Right ventricle myocardium inferior (tissue), 1 donor: ENCODE data around the gene SLC1A5. TPM values are rescaled to one million over a fixed set of nuclear protein-coding genes. Genes with fewer than 3 reads are reported as not detected.
"Not testable (repeated sequence)": the region's sequence is repeated elsewhere in the genome, so short reads cannot be mapped to it uniquely, and the experiment has no call there.

ENCODE experiments used
- ATAC-seq: fragments of 200-7000 bp; cut with Tn5 transposase; one replicate; pipeline ENCODE4 v1.9.1; 2020; ENCODE audit warnings: mild to moderate bottlenecking, moderate library complexity
- DNase-seq: peaks from one replicate; pipeline ENCODE4 v3.0.0; 2021; ENCODE audit errors: missing footprints
- intact Hi-C: fragments of 100-400 bp; cut with DNase I; formaldehyde crosslinking; loops from one replicate; pipeline ENCODE4 v1.11.0; 2022
- long read RNA-seq: library from polyadenylated mRNA; unstranded; transcript quantifications from one replicate; pipeline ENCODE4 v2.0.0, GENCODE V29; 2021
- total RNA-seq: library from RNA; stranded (reverse); fragmentation: NEBNext Ultra II Directional; extraction: Animal tissue kit (Norgen Biotek cat#: 25700); gene quantifications from one replicate; pipeline ENCODE4 v1.2.1, GENCODE V29; 2021
- donor health status: DM: no; HTN: yes; CAD: no; lungs with severe emphysema.

Gene SLC1A5
- 10.1 TPM for total RNA-seq
- long read RNA-seq, transcript SLC1A5-203 (8 exons, 2,882 nt): major isoform, 10 of 12 reads
- long read RNA-seq, partial matches to known transcripts: 0 of 12 reads
- long read RNA-seq, other reads (novel, unspliced or antisense): 2 of 12 reads

- intact Hi-C loops: no loop called here
- peak; percentile 89 for ATAC-seq
- DNase-seq: peak; percentile 97
Measured at GRCh38 chr19:46788262-46788967, at the start of gene SLC1A5. Gene SLC1A5, minus strand, starts transcription at chr19:46788594. Its CDS starts 629 bp downstream, at chr19:46787965.

- DNase-seq (no peak), ATAC-seq (no peak)
- intact Hi-C loops: no loop called here
Measured at GRCh38 chr19:46838160-46838559, 49.8 kb upstream of the SLC1A5 start.

DNA sequence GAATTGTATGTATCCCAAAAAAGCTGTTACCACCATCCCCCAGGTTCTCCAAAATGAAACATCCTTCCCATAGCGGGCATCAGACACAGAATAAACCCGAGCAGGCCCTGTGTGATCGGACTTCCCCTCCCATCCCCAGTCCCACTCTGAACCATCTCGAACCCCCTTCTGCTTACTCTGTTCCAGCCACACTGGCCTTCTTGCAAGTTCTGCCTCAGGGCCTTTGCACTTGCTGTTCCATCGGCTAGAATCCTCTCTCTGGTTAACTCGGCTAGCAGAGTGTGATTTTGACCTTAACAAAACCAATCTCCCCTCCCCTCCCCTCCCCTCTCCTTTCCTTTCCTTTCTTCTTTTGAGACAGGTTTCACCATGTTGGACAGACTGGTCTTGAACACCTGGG is 46.6 kb upstream of the SLC1A5 start:
- ATAC-seq: no peak
- no peak for DNase-seq
- intact Hi-C loops: no loop called here

DNA sequence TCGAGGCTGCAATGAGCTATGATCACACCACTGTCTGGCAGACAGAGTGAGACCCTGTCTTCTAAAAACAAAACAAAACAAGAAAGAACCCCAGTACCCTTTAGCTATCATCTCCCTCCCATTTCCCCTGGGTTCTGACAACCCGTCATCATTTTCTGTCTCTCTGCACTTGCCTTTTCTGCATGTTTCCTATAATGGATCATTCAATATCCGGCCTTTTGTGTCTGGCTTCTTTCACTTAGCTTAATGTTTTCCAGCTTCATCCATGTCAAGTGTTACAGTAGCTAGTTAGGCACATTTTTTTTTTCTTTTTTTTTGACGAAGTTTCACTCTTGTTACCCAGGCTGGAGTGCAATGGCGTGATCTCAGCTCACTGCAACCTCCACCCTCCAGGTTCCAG is 45.7 kb upstream of the SLC1A5 start:
- DNase-seq: no peak
- no peak for ATAC-seq
- intact Hi-C loops: no loop called here

- no peak for ATAC-seq
Measured at GRCh38 chr19:46830864-46831263, 42.5 kb upstream of the SLC1A5 start.

DNA sequence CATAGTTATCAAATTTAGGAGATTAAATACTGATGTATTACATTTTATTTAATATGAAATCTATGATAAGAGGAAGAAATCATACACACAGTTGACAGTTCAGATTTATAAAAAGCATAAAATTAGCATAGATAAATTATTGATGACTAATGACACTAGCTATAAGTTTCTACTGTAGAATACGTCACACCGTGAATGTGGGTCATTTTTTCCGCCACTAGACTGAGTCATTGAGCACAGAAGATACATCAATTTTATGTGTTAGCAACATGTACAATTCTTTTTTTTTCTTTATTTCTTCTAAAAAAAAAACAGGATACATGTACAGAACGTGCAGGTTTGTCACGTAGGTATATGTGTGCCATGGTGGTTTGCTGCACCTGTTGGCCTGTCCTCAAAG is 40.1 kb upstream of the SLC1A5 start:
- intact Hi-C loops: no loop called here
- no peak for DNase-seq
- no peak for ATAC-seq

More at GRCh38 chr19:46830864-46831263, 42.5 kb upstream of the SLC1A5 start:
- intact Hi-C loops: no loop called here
- no peak for DNase-seq

GRCh38 chr19:46825731-46826055 is 37.3 kb upstream of the SLC1A5 start:
- intact Hi-C loops: no loop called here
- DNase-seq (no peak), ATAC-seq (no peak)

DNA sequence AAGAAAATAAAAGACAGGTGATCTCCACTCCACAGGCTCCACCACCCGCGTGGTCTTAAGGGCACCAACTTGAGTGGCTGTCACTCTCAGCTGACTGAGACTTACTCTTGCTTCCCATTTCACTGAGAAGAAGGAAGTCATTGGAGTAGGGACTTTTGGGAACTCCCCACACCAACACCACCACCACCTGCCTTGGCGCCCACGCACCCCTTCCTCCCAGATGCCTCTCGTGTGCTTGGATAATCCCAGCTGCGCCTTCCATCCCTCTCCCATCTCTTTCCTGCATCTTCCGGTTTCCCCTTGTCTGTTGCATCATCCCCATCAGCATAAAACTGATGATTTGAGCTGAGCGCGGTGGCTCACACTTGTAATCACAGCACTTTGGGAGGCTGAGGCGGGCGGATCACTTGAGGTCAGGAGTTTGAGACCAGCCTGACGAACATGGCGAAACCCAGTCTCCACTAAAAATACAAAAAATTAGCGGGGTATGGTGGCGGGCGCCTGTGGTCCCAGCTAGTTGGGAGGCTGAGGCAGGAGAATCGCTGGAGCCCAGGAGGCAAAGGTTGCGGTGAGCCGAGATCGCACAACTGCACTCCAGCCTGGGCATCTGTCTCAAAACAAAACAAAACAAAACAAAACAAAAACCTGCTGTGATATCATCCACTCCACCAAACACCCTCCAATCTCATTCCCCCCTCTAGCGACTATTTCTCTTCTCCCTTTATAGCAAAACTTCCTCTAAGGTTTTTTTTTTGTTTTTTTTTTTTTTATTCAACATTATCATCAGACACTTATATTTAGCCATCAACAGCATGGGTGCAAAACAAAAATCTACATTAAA is 36.7 kb upstream of the SLC1A5 start:
- ATAC-seq (peak; percentile 24), DNase-seq (no peak)
- intact Hi-C loops: no loop called here

- ATAC-seq (no peak), DNase-seq (no peak)
- intact Hi-C loops: no loop called here
Measured at GRCh38 chr19:46823049-46823448, 34.7 kb upstream of the SLC1A5 start.

- DNase-seq, intact Hi-C loops, ATAC-seq: not testable (repeated sequence)
Measured at GRCh38 chr19:46822410-46822787, 34.0 kb upstream of the SLC1A5 start.

GRCh38 chr19:46821512-46822409 is 33.4 kb upstream of the SLC1A5 start:
- DNase-seq (peak; percentile 68), ATAC-seq (peak; percentile 45)
- intact Hi-C loops: no loop called here

DNA sequence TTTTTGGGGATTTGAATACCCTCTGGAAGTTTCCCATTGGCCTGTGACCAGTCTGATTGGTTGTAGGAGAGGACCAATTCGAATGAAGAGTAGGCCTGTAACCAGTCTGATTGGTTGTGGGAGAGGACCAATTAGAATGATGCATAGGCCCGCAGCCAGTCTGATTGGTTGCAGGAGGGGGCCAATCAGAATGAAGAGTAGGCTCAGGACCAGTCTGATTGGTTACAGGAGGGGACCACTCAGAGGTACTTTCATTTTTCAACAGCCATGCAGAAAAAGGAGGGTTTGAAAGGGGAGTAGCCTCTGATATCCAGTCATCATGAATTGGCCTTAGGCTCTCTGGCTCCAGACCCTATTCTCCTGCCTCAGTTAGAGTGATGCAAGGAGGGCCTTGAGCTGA is 30.4 kb upstream of the SLC1A5 start:
- intact Hi-C loops: no loop called here
- ATAC-seq (no peak), DNase-seq (no peak)

GRCh38 chr19:46815833-46816627 is 27.6 kb upstream of the SLC1A5 start:
- DNase-seq: no peak
- intact Hi-C loops: no loop called here
- ATAC-seq: no peak

GRCh38 chr19:46813839-46814358 is 25.5 kb upstream of the SLC1A5 start:
- DNase-seq (peak; percentile 81), ATAC-seq (peak; percentile 59)
- intact Hi-C loops: no loop called here

DNA sequence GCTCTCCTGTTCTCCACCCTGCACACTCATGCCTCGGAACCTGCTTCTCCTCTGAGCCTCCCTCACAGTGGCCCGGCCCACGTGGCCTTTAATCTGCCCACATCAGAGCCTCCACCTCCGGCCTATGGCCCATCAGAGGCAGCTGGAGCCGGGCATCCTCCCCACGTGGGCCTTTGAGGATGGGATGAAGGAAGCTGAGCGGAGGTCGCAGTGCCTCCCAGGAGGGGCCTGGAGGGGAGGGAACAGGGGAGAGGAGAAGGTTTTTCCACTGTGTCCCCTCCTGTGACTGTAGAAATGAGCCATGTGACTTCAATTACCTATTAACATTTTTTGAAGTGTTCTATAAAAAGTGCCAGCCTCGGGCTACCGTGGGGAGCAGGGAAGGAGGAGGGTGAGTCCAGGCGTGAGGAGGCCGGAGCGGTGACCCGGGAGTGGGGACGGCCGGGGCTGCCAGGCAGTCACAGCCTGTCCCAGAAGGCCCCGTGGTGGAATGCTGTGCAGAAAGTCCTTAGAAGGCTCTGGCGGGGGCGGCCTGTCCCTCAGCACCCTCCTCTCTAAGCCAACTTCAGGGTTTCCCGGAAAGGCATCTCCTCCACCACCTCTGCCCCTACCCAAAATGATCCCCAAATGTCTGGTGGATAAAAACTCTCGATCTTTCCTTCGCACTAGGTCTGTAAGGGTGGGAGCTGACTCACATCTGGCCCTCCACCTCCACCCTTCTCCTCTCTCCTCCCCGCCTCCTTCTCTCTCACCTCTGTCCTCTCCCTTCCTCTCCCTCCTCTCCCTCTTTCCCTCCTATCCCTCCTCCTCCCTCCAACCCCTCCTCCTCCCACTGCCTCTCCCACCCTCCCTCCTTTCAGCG is 24.8 kb upstream of the SLC1A5 start:
- ATAC-seq: peak; percentile 37
- intact Hi-C loops: no loop called here
- no peak for DNase-seq

- no peak for ATAC-seq
- intact Hi-C loops: no loop called here
- DNase-seq: no peak
Measured at GRCh38 chr19:46809534-46810272, 21.3 kb upstream of the SLC1A5 start.

GRCh38 chr19:46806656-46807055 is 18.3 kb upstream of the SLC1A5 start:
- ATAC-seq (no peak), DNase-seq (no peak)
- intact Hi-C loops: no loop called here
